HAP-1 (cell line): Measurements from ENCODE around the gene INVS.
"Not testable (repeated sequence)": the region's sequence is repeated elsewhere in the genome, so short reads cannot be mapped to it uniquely, and the experiment has no call there.

Experiments used
- DNase-seq, 2 experiments: peaks; one replicate each; pipeline ENCODE4 v3.0.0-alpha.2; 2016 to 2020; ENCODE audit warnings: low spot score in 2 of 2
- H3K27me3 ChIP-seq: fragments of 250-450 bp; sonication (Bioruptor Pico); 2 replicates; pipeline ENCODE4 v1.5.1; 2020; ENCODE audit warnings: low read depth, mild to moderate bottlenecking, moderate library complexity
- H3K36me3 ChIP-seq: fragments of 250-450 bp; sonication (Bioruptor Pico); replicated peaks from 2 replicates; pipeline ENCODE4 v1.5.1; 2020; ENCODE audit warnings: mild to moderate bottlenecking
- H3K4me1 ChIP-seq: fragments of 250-450 bp; sonication (Bioruptor Pico); 2 replicates; pipeline ENCODE4 v1.5.1; 2020; ENCODE audit warnings: mild to moderate bottlenecking
- H3K4me3 ChIP-seq: fragments of 250-450 bp; sonication (Bioruptor Pico); 2 replicates; pipeline ENCODE4 v1.5.1; 2020; ENCODE audit warnings: mild to moderate bottlenecking, moderate library complexity
- H3K9me3 ChIP-seq: fragments of 250-450 bp; sonication (Bioruptor Pico); 2 replicates; pipeline ENCODE4 v1.5.1; 2020; ENCODE audit warnings: mild to moderate bottlenecking, moderate library complexity
- in situ Hi-C: fragments of 300-500 bp; cut with MboI; formaldehyde crosslinking; loops from 3 replicates; pipeline ENCODE4 v1.14.3; 2020; ENCODE audit warnings: low sequenced_read_pairs, inconsistent platforms, mixed read lengths

Gene INVS

DNA sequence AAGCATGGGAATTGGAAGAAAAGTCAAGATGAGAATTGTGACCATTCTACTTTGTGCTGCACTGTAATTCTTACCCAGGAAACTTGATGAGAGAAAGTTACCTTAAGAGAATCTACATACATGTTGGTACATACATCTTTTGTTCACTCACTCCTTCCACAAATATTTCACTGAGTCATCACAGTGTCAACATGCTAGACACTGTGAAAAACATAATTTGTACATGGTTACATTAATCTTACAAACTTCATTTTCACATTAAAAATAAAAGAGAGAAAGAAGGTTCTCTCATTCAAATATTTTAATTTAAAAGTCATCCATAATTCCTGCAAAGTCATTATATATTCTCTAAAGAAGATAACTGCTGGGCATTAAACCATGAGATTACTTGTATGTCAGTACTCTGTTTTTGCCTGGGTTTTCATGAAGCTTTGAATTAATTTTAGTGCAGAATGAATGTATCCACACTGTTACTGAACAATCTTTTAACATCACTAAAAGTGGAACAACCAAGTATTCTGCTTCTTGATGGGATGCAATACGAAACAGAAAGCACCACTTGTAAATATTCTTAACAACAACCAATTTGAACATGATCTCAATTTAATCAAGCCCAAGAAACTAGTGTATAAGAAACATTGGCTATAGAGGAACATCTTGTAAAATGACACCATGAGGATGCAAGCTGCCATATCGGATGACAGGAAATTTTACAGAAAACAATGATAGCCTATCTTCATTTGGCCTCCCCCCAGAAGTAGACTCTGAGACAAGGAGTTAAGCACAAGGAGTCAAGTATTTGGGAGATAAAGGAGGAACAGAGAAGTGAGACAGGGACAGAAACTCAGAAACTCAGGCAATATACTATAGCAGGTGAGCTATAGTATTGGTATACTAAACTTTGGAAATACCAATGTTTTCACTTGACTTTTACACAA, 28.7 kb upstream of the INVS start:
- H3K27me3 ChIP-seq, result no peaks in the 10 kb centered on the region
- no peak for DNase-seq
- H3K4me3 ChIP-seq, result no peak overlapping the region
- in situ Hi-C loops, result no loop called here
- peaks cover 5% of the 10 kb centered on the region for H3K4me1 ChIP-seq
- H3K36me3 ChIP-seq, result no peaks in the 10 kb centered on the region
- H3K9me3 ChIP-seq, result no peaks in the 10 kb centered on the region

DNA sequence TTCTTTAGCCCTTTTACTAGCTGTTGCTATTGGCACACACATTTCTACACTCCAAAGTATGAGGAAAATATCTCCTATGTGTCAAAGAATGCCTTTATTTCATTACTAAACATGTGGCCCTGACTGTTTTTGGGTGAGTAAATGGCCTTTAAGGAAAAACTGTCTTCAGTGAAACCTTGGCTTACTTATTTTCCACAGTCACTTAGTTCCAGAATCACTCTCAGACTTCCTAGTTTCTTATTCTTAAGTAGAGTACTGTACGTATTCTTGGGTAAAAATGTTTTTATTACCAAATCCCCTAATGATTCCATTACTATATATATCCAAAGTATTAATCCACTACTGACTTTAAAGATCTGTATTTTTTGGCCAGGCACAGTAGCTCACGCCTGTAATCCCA, 27.8 kb upstream of the INVS start:
- peaks cover 4% of the 10 kb centered on the region for H3K4me1 ChIP-seq
- no peak overlapping the region for H3K4me3 ChIP-seq
- no peaks in the 10 kb centered on the region for H3K27me3 ChIP-seq
- H3K36me3 ChIP-seq, result no peaks in the 10 kb centered on the region
- DNase-seq, result no peak
- H3K9me3 ChIP-seq, result no peaks in the 10 kb centered on the region
- in situ Hi-C loops, result no loop called here

- H3K36me3 ChIP-seq, result no peaks in the 10 kb centered on the region
- no peaks in the 10 kb centered on the region for H3K4me1 ChIP-seq
- no peak overlapping the region for H3K4me3 ChIP-seq
- in situ Hi-C loops, result no loop called here
- H3K9me3 ChIP-seq, result no peaks in the 10 kb centered on the region
- no peaks in the 10 kb centered on the region for H3K27me3 ChIP-seq
- no peak for DNase-seq
Observed at GRCh38 chr9:100072805-100073204, 26.2 kb upstream of the INVS start.

DNA sequence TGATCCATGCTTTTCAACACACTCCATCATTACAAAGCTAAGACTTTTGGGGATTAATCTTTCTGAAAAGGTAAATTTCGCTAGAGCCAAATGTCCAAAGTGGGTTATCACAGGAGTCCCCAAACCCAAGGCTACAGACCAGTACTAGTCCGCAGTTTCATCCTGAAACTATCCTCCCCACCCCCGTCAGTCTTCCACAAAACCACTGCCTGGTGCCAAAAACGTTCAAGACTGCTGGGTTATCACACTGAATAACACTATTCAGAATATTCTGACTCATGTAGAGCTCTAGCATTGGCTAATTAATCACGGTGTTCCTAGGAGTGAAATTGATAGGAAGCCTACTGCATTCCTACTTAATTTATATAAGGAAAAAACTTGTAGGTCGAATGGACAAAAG, 24.9 kb upstream of the INVS start:
- no peaks in the 10 kb centered on the region for H3K27me3 ChIP-seq
- no peak for DNase-seq
- no peak overlapping the region for H3K4me3 ChIP-seq
- H3K36me3 ChIP-seq, result no peaks in the 10 kb centered on the region
- in situ Hi-C loops, result no loop called here
- no peaks in the 10 kb centered on the region for H3K4me1 ChIP-seq
- no peaks in the 10 kb centered on the region for H3K9me3 ChIP-seq

DNA sequence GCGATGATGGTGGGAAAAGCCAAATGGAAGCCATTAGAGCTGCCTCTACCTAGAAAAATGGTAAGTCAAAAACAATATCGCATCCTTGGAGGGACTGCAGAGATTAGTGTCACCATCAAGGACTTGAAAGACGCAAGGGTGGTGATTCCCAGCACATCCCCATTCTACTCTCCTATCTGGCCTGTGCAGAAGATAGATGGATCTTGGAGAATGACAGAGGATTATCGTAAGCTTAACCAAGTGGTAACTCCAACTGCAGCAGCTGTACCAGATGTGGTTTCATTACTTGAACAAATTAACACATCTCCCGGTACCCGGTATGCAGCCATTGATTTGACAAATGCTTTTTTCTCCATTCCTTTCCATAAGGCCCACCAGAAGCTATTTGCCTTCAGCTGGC, 24.1 kb upstream of the INVS start:
- no peaks in the 10 kb centered on the region for H3K36me3 ChIP-seq
- in situ Hi-C loops, result no loop called here
- no peaks in the 10 kb centered on the region for H3K4me1 ChIP-seq
- H3K9me3 ChIP-seq, result no peaks in the 10 kb centered on the region
- no peak for DNase-seq
- no peaks in the 10 kb centered on the region for H3K27me3 ChIP-seq
- no peak overlapping the region for H3K4me3 ChIP-seq

DNA sequence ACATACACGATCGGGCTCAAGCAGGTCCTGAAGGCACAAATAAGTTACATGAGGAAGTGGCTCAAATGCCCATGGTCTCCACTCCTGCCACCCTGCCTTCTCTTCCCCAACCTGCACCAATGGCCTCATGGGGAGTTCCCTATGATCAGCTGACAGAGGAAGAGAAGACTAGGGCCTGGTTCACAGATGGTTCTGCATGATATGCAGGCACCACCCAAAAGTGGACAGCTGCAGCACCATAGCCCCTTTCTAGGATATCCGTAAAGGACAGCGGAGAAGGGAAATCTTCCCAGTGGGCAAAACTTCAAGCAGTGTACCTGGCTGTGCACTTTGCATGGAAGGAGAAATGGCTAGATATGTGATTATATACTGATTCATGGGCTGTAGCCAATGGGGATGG, 22.8 kb upstream of the INVS start:
- in situ Hi-C loops, H3K4me1 ChIP-seq, H3K36me3 ChIP-seq, H3K27me3 ChIP-seq, DNase-seq, H3K4me3 ChIP-seq, H3K9me3 ChIP-seq: not testable (repeated sequence)

DNA sequence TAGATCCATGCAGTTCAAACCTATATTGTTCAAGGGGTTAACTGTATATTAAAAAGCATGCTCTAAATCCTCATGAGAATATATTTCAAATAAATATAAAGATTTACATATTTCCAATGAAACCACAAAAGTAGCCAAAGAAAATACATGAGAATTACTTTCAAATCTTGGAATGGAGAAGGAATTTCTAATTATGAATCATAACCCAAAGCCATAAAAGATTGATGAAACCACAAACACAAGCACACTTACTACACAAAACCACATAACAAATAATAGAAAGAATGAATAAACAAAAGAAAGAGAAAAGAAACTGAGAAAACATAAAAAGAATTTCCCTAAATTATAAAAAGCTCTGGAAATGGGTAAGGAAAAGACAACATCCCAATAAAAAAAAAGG, 16.3 kb upstream of the INVS start:
- Histone ChIP-seq H3K36me3 (no peaks in the 10 kb centered on the region), H3K9me3 (no peaks in the 10 kb centered on the region), H3K4me3 (no peak overlapping the region), H3K27me3 (no peaks in the 10 kb centered on the region), H3K4me1 (peaks cover 24% of the 10 kb centered on the region)
- in situ Hi-C loops, result no loop called here
- DNase-seq, result no peak

DNA sequence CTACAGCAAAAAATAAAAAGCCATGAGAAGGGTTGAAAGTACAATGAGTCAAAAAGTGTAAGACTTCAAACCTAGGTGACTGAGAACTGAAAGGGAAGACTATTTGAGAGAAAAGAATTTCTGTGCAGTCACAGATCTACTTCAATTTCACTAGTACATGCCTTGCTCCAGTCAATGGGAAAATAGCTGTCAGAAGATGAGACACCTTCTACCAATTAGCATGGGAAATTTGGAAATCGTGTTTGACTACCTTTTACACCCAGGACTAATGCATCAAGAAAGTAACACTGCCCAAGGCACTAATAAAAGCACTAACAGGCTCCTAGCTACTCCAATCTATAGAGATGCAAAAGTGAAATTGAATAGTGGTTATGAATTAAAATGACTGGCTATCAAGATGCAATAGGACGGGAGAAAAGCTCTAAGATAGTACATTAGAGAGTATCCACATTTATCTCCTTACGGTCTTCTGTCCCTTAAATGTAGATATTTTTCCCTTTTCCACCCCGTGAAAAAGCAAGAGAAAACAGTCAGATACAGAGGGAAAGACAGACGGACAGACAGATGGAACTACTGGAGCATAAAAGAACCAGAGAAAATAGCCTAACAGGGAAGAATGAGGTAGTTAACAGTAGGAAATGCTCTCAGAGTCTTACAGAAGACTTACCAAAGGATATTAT, 15.5 kb upstream of the INVS start:
- Histone ChIP-seq H3K27me3 (no peaks in the 10 kb centered on the region), H3K36me3 (no peaks in the 10 kb centered on the region), H3K9me3 (no peaks in the 10 kb centered on the region), H3K4me1 (peaks cover 24% of the 10 kb centered on the region), H3K4me3 (no peak overlapping the region)
- DNase-seq, result peak; percentile 31 to 81
- in situ Hi-C loops, result no loop called here

DNA sequence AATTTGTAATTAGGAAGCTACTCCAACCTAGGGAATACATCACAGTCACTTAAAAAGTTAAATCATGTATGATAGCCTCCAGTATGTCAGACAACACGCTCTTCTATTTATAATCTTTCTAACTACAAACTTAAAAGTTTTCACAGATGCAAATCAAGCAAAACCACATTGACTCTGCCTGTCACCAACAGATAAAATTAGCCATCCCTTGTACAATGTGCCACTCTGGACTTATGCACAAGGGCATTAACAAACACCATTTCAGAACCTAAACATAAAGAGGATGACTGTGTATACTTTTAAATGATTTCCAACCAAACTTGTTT, 15.0 kb upstream of the INVS start:
- H3K36me3 ChIP-seq, result no peaks in the 10 kb centered on the region
- H3K4me3 ChIP-seq, result no peak overlapping the region
- H3K4me1 ChIP-seq, result peaks cover 24% of the 10 kb centered on the region
- H3K27me3 ChIP-seq, result no peaks in the 10 kb centered on the region
- H3K9me3 ChIP-seq, result no peaks in the 10 kb centered on the region
- in situ Hi-C loops, result no loop called here
- no peak for DNase-seq

GRCh38 chr9:100084734-100085133, 14.3 kb upstream of the INVS start:
- in situ Hi-C loops, result no loop called here
- Histone ChIP-seq H3K4me3 (no peak overlapping the region), H3K4me1 (peaks cover 24% of the 10 kb centered on the region), H3K36me3 (no peaks in the 10 kb centered on the region), H3K9me3 (no peaks in the 10 kb centered on the region), H3K27me3 (no peaks in the 10 kb centered on the region)
- no peak for DNase-seq

DNA sequence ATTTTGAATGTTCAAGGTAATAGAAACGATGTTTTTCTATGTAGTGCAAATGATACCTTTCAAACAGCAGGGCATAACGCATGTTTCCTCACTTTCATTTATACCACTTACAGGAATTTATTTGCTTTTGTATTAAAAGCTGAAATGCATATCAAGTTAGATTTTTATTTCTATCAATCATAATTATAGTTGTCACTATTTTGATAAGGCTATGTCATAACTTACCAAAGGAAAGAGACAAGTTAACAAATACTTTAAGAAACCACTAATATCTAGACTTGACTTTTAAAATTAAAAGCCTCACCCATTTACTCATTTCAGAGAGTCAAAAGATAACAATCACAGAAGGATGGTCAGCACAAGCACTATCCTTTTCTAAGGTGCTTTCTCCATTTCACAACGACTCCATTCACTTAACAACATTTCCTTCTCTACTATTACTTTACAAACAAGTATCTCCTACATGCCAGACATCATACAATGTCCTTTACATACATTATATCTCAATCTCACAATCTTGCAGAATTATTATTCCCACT, 12.9 kb upstream of the INVS start:
- peaks cover 24% of the 10 kb centered on the region for H3K4me1 ChIP-seq
- in situ Hi-C loops, result no loop called here
- DNase-seq, result no peak

GRCh38 chr9:100087218-100087617, 11.8 kb upstream of the INVS start:
- in situ Hi-C loops, result no loop called here
- H3K4me1 ChIP-seq, result peaks cover 24% of the 10 kb centered on the region
- no peaks in the 10 kb centered on the region for H3K36me3 ChIP-seq
- H3K9me3 ChIP-seq, result no peaks in the 10 kb centered on the region
- no peaks in the 10 kb centered on the region for H3K27me3 ChIP-seq
- DNase-seq, result no peak
- no peak overlapping the region for H3K4me3 ChIP-seq

More for the DNA sequence above, 12.9 kb upstream of the INVS start:
- Histone ChIP-seq H3K27me3 (no peaks in the 10 kb centered on the region), H3K4me3 (no peak overlapping the region), H3K9me3 (no peaks in the 10 kb centered on the region), H3K36me3 (no peaks in the 10 kb centered on the region)

DNA sequence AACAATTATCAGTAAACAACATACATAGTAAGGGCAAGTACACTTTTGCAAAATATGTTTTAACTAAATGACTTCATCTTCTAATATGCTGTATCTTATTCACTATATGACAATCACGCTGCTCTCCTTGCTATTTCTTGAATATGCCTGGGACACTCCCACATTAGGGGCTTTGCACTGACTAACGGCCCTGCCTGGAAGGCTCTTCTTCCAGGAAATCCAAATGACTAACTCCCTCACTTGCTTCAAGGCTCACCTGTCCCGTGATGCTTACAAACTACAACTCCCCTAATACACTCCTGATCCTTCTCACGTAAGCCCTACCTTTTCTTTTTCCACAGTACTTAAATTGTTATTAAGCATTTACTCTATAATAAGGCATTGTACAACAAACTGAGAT, 10.8 kb upstream of the INVS start:
- Histone ChIP-seq H3K27me3 (no peaks in the 10 kb centered on the region), H3K36me3 (no peaks in the 10 kb centered on the region), H3K9me3 (no peaks in the 10 kb centered on the region), H3K4me1 (peaks cover 19% of the 10 kb centered on the region), H3K4me3 (no peak overlapping the region)
- DNase-seq, result no peak
- in situ Hi-C loops, result no loop called here

DNA sequence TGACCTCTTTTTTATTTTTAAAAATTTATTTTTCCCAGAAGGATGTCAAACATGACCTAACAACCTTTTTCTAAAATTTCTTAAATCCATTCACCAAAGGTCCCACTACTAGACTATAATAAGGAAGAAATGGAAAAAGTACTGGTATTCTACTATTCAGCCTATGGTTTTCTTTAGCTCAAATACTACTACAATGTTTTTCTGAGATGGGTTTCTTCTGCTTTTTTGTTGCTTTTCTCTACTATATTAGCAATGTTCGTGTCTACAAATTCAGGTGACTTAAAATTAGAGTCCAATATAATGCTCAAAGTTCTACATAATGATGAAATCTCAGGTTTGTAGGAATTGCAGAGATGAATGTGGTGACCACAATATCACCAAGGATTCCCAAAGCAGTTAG, 8.2 kb upstream of the INVS start:
- in situ Hi-C loops, result no loop called here
- peaks cover 1% of the 10 kb centered on the region for H3K4me1 ChIP-seq
- no peak for DNase-seq
- H3K27me3 ChIP-seq, result no peaks in the 10 kb centered on the region
- no peaks in the 10 kb centered on the region for H3K9me3 ChIP-seq
- H3K4me3 ChIP-seq, result no peak overlapping the region
- H3K36me3 ChIP-seq, result no peaks in the 10 kb centered on the region
